MG63 (cell line): ENCODE data around the gene CHD2. TPM values are rescaled to one million over a fixed set of nuclear protein-coding genes. Genes with fewer than 3 reads are reported as not detected.
"Not testable (repeated sequence)": the region's sequence is repeated elsewhere in the genome, so short reads cannot be mapped to it uniquely, and the experiment has no call there.

Experiments
- DNase-seq: peaks from one replicate; pipeline ENCODE4 v3.0.0-alpha.2; 2020
- H3K27me3 ChIP-seq: fragments of 250-450 bp; sonication (Bioruptor Pico); 2 replicates; pipeline ENCODE4 v1.5.1; 2020; ENCODE audit warnings: mild to moderate bottlenecking, moderate library complexity
- H3K36me3 ChIP-seq: fragments of 250-450 bp; sonication (Bioruptor Pico); 2 replicates; pipeline ENCODE4 v1.5.1; 2020; ENCODE audit warnings: mild to moderate bottlenecking, moderate library complexity
- H3K4me3 ChIP-seq: fragments of 250-450 bp; sonication (Bioruptor Pico); 2 replicates; pipeline ENCODE4 v1.5.1; 2020; ENCODE audit warnings: mild to moderate bottlenecking, moderate library complexity
- H3K9me3 ChIP-seq: fragments of 250-450 bp; sonication (Bioruptor Pico); 2 replicates; pipeline ENCODE4 v1.5.1; 2020; ENCODE audit warnings: mild to moderate bottlenecking, moderate library complexity
- total RNA-seq: library from RNA; depleted of rRNA; stranded (reverse); fragments of >200 nt; shearing (Covaris generic); gene quantifications from 2 replicates; pipeline ENCODE4 v1.2.3, GENCODE V29; 2014; ENCODE audit warnings: low replicate concordance

Gene CHD2
- total RNA-seq, 1 experiment from 2014 or later, result 23.1 TPM

DNA sequence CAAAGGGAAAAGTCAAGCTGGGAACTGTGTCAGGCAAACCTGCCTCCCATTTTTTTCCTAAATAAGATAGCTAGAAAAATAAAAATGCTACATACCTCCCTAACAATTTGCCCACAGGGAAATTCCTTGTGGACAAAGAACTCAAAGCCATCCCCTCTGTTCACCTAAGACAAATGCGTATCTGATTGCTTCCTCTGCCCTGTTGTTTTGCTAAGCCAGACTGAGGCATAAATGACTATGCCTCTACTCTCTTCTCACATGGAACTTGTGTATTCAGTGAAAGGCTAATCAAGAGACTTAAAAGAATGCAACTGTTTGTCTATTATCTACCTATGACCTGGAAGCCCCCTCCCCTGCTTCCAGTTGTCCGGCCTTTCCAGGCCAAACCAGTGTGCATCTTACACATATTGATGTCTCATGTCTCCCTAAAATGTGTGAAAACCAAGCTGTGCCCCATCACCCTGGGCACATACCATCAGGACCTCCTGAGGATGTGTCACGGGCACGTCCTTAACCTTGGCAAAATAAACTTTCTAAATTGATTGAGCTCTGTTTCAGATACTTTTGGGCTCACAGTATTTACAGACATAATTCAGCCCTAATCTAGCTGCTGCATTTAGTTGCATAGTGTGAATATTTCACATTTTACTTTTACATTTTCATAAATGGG lies 15.8 kb downstream of the CHD2 start:
- no peak for DNase-seq
- no peak overlapping the region for H3K4me3 ChIP-seq
- peaks cover 33% of the 10 kb centered on the region for H3K36me3 ChIP-seq
- no peaks in the 10 kb centered on the region for H3K27me3 ChIP-seq
- H3K9me3 ChIP-seq, result no peaks in the 10 kb centered on the region

DNA sequence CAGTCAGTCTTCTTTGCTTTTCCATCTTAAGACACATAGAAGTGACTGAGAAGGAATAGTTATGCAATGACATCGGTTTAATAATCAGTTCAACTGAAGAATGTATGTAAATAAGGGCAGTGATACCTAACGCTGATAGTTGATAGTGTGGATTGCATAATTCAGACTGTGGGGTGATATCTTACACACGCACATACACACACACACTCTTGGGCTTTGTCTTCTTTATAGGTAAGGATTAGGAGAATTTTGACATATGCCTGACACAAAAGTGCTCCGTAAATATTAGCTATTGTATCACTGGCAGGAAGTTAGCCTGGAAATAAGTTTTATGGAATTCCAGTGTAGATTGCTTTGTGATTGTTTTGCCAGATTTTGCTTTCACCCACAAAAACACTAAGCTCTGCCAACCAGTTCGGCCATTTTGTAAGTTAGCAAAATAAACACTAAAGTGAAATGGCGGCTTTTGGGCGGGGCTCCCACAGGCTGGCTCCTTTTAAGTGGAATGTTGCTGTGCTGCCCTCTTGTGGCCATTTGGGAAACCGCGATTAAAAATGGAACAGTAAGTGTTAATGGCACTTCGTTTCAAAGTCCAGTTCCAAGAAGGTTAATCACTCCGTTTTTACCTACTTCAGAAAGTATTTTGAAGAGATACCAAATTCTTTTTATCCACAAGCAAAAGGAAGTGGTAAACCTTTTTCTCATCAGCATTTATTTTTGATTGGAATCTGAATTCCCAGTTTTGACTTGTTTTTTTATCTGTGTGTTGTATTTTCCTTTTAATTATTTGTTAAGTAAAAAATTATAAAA lies 17.7 kb downstream of the CHD2 start:
- peak; percentile 89 for DNase-seq
- Histone ChIP-seq H3K27me3 (no peaks in the 10 kb centered on the region), H3K4me3 (peak overlapping the region; percentile 5; the same call in 1 of the 2 replicates), H3K9me3 (no peaks in the 10 kb centered on the region), H3K36me3 (peaks cover 37% of the 10 kb centered on the region)

DNA sequence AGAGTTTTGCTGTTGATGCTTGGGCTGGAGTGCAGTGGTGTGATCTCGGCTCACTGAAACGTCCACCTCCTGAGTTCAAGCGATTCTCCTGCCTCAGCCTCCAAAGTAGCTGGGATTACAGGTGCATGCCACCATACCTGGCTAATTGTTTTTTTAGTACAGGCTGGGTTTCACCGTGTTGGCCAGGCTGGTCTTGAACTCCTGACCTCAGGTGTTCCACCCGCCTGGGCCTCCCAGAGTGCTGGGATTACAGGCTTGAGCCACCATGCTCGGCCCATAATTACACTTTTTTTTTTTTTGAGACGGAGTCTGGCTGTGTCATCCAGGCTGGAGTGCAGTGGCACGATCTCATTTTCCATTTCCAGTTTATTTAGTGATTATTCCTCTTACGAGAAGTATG lies 18.8 kb downstream of the CHD2 start:
- H3K27me3 ChIP-seq, result not testable (repeated sequence)
- peaks cover 46% of the 10 kb centered on the region for H3K36me3 ChIP-seq

DNA sequence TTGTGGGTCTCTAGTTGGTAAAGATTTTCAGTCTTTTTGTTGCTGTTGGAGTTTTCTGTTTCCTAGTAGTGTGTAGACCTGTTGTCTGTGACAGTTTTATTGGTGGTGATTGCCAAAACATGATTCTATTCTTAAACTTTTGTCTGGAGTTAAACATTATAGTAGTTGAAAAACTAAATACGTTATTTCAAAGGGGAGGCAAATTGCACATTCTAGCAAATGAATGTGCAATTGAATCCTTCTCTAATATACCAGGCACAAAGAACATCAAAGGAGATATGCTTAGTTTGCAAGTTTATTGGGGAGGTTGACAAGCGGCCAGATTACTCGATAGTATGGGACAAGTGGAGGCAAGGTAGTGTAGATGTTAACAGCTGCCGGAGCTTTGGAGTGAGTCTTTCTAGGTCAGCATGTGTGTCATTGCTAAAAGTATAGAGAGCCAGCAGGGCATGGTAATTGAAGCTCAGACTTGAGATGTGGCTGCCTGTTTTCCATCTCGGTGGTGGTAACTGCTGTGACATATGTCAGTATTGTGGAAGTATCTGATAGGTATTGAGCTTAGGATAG lies 20.6 kb downstream of the CHD2 start:
- no peak overlapping the region for H3K4me3 ChIP-seq
- peaks cover 64% of the 10 kb centered on the region for H3K36me3 ChIP-seq
- DNase-seq, result no peak
- no peaks in the 10 kb centered on the region for H3K9me3 ChIP-seq
- H3K27me3 ChIP-seq, result no peaks in the 10 kb centered on the region

More for the DNA sequence above, 18.8 kb downstream of the CHD2 start:
- DNase-seq, H3K4me3 ChIP-seq, H3K9me3 ChIP-seq: not testable (repeated sequence)

DNA sequence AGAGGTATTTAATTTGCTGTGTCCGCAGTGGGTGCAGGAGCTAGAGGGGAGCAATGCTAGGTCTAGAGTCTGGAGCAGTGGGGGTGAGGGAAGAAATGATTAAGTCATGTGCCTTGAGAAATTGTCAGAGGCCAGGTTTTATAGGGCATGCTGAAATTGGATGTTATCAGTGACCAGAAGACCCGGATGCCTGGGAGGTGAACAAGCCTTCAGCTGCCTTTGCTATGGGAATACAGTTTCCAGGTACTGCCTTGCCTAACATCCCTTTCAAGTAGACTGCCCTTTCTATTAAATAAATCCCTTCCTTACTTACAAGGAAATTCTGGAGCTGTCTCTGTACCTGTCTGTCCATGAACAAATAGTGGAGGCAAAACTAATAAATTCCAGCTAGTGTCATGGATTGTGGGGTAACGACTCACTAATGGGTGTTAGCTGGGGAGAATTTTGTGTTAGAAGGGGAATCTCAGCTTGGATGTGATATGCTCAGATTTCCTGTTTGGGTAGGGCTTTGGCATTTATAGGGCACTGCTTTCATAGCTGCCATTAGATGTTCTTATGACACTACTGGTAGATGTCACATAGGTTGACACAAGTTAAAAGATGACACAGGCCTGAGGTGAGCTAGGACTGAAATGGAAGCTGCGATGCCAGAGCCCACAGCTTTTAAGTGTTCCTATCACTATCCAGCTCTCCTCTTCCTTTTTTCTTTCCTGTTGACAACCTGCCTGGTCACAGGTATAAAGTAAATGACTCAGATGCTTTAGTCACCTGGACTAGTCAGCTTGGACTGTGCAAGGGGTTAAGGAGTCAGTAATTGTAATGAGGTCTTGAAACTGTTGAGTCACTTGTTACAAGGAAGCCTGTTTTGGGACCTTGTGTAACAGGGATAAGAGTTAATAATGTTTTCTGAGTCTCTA lies 21.3 kb downstream of the CHD2 start:
- no peak overlapping the region for H3K4me3 ChIP-seq
- H3K27me3 ChIP-seq, result no peaks in the 10 kb centered on the region
- no peak for DNase-seq
- no peaks in the 10 kb centered on the region for H3K9me3 ChIP-seq
- H3K36me3 ChIP-seq, result peaks cover 68% of the 10 kb centered on the region

DNA sequence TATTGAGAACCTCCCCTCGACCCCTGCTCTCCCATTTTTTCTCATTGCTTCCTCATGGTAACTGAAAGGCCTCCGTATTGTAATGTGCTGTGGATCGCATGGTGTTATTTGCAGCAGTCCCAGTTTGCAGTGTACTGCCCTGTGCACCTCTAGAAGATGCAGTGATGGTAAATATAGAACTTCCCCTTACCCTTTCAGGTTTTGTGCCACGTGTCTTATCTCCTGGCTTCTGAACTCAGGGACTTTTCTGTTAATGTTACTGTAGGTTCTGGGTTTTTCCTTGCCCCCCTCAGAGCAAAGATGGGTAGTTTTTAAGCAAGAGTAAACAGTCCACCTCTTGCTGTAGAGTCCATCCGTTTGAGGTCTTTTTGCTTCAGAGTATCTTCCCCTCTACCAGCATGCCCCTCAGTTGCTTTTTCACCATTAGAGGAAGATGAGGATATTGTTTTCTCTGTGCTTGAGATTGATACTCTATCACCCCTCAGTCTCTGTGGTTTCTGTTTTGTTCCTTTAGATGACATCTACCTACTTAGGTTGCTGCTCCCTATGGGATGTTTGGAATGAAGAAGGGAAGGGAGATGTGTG lies 22.4 kb downstream of the CHD2 start:
- no peak for DNase-seq
- H3K36me3 ChIP-seq, result peaks cover 70% of the 10 kb centered on the region
- no peaks in the 10 kb centered on the region for H3K27me3 ChIP-seq
- H3K4me3 ChIP-seq, result no peak overlapping the region
- H3K9me3 ChIP-seq, result no peaks in the 10 kb centered on the region

DNA sequence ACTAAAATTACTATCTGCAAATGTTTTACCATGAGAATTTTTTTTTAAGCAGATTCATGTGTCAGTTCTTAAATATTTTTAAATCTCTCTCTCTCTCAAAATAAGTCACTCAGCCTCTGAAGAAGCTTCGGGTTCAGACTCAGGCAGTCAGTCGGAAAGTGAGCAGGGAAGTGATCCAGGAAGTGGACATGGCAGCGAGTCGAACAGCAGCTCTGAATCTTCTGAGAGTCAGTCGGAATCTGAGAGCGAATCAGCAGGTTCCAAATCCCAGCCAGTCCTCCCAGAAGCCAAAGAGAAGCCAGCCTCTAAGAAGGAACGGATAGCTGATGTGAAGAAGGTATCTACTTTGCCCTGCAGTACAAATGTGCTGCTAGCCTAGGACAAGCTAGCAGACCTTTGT lies 24.1 kb downstream of the CHD2 start:
- H3K36me3 ChIP-seq, result peaks cover 83% of the 10 kb centered on the region
- no peak overlapping the region for H3K4me3 ChIP-seq
- no peaks in the 10 kb centered on the region for H3K9me3 ChIP-seq
- no peaks in the 10 kb centered on the region for H3K27me3 ChIP-seq
- DNase-seq, result no peak

DNA sequence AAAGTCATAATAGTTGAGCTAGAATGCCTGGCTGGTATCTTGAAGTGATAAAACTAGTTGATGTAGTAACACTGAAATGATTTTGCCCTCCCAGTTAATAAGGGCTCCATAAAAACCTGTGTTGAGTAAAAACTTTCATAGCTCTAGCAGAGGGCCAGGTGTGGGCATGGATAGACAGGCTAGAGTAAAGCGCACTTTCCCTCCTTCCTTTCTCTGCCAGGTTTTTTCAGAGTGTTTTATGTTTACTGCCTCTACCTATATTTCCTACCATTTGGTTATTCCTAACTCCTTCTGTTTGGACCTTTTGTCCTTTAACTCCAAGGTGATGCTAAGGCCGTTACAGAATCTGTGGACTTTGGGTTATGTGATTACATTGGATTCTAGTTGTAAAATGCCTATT lies 25.3 kb downstream of the CHD2 start:
- no peaks in the 10 kb centered on the region for H3K9me3 ChIP-seq
- DNase-seq, result no peak
- H3K4me3 ChIP-seq, result no peak overlapping the region
- H3K36me3 ChIP-seq, result peaks cover 92% of the 10 kb centered on the region
- H3K27me3 ChIP-seq, result no peaks in the 10 kb centered on the region

DNA sequence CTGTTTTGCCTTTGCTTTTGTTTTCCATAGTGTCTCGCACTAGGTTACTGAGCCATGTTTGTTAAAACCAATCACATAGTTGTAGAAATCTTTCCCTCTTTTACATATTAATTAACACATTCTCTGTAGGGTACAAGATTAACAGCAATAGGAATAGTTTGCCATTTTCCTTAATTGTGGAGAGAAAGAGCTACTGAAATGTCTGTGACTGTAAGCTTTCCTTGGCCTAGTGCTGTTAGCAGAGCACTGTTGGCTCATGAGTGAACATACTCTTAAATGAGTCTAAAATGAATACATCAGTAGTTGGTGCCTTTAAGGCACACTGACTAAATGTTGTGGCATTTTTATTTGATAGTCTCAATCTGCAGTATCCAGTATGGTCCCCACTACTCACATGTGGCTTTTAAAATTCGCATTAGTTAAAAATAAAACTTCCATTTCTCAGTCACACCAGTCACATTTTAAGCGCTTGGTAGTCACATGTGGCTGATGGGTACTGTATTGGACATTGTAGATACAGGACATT lies 28.2 kb downstream of the CHD2 start:
- DNase-seq, result no peak
- Histone ChIP-seq H3K9me3 (no peaks in the 10 kb centered on the region), H3K4me3 (no peak overlapping the region), H3K27me3 (no peaks in the 10 kb centered on the region), H3K36me3 (peaks cover 83% of the 10 kb centered on the region)

DNA sequence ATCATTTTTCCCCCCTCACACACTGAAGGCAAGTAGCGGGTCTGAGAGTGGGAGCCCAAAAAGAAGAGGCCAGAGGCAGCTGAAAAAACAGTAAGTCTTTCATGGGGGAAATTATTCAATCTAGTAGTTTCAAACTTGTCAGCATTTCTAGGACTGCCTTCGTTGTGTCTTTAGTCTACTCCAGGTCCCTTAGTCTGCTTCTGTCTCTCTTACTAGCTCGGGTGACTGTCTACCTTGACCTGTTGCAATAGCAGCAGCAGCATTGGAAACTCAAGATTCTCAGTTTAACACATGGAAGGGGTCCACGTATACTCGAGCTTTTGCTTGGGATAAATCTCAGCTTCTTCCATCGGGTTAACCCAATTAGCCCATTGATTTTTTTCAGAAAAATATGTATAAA lies 28.9 kb downstream of the CHD2 start:
- Histone ChIP-seq H3K36me3 (peaks cover 85% of the 10 kb centered on the region), H3K9me3 (no peaks in the 10 kb centered on the region), H3K4me3 (no peak overlapping the region), H3K27me3 (no peaks in the 10 kb centered on the region)
- DNase-seq, result no peak

DNA sequence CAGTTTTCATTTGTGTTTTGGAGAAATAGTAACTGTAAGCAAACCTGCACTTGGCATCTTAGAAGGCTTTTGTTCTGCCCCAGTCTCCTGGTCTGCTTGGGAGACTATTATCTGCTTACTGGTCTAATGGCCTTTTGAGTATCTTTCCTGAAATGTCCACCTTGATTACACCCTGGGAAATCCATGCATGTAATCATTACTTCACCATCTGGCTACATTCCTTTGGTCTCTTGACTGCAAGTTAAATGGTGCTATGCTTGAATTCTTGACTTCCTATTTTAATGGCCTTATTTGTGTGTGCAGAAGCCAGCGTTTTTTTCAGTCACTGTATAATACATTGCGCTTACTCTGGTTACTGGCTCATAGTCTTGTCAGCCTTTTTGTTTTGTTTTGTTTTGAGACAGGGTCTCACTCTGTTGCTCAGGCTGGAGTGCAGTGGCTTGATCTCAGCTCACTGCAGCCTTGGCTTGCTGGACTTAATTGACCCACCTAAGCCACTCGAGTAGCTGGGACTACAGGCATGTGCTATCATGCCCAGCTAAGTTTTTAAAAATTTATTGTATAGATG lies 30.0 kb downstream of the CHD2 start:
- Histone ChIP-seq H3K27me3 (no peaks in the 10 kb centered on the region), H3K9me3 (no peaks in the 10 kb centered on the region), H3K4me3 (no peak overlapping the region), H3K36me3 (peaks cover 83% of the 10 kb centered on the region)
- no peak for DNase-seq

DNA sequence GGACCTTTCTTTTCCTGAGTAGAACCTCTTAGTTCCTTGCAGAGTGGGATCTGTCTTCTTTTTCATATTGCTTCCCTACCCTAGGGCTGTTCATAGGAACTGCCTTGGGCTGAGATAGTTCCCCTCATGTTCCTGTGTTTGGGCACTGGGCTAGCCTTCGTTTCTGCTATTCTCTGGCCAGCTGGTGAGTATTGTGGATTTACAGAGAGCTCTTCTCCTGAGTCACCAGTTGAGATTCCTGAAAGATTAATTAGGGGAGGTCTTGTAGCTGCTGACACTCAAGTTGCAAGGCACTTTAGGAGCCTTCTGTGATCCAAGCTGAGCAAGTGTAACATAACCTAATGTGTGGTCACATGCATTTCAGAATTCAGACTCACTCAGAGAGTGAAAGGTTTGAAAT lies 30.7 kb downstream of the CHD2 start:
- no peak overlapping the region for H3K4me3 ChIP-seq
- no peaks in the 10 kb centered on the region for H3K27me3 ChIP-seq
- H3K36me3 ChIP-seq, result peaks cover 83% of the 10 kb centered on the region
- DNase-seq, result peak; percentile 61
- H3K9me3 ChIP-seq, result no peaks in the 10 kb centered on the region

DNA sequence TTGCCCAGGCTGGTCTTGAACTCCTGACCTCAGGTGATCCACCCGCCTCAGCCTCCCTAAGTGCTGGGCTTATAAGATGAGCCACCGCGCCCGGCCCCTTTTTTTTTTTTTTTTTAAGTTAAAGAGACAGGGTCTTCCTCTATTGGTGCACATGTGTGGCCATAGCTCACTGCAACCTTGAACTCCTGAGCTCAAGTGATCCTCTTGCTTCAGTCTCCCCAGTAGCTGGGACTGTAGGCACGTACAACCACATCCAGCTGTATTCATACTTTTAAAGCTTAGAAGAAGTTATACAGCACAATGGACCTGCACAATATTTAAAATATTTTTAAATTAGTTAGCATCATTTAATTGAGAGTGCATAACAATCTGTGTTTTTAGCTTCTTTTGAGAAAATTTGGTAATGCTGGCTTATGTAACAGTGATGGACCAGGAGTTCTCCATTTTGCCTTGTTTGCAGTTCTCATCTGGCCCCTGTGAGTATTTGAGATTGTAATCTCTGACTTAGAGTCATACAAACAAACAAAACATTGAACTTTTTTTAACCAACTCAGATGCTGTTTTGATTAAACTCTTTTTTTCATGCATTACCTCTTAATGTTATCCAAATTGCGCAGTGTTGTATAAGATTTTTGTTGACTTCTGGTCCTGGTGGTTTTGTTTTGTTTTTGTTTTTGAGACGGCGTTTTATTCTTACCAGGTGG lies 33.0 kb downstream of the CHD2 start:
- DNase-seq, result no peak
- H3K9me3 ChIP-seq, result no peaks in the 10 kb centered on the region
- H3K36me3 ChIP-seq, result peaks cover 85% of the 10 kb centered on the region
- no peaks in the 10 kb centered on the region for H3K27me3 ChIP-seq
- H3K4me3 ChIP-seq, result no peak overlapping the region

DNA sequence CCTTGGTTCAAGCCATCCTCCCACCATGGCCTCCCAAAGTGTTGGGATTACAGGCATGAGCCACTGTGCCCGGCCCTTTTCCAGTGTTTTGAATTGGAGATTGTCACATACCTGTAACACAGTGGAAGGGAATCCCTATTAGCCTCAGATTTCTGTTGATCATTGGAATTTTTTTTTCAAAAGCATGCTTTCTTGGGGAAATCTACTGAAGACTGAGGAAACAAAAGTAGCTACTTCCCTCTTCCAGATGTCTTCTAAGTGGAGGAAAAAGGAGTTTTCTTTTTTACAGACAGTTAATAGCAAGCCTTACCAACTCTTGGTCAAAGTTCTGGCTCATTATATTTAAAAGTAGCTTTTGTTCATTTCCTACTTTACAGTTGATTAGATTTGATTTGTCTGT lies 33.7 kb downstream of the CHD2 start:
- Histone ChIP-seq H3K9me3 (no peaks in the 10 kb centered on the region), H3K4me3 (no peak overlapping the region), H3K36me3 (peaks cover 85% of the 10 kb centered on the region), H3K27me3 (no peaks in the 10 kb centered on the region)
- DNase-seq, result no peak

DNA sequence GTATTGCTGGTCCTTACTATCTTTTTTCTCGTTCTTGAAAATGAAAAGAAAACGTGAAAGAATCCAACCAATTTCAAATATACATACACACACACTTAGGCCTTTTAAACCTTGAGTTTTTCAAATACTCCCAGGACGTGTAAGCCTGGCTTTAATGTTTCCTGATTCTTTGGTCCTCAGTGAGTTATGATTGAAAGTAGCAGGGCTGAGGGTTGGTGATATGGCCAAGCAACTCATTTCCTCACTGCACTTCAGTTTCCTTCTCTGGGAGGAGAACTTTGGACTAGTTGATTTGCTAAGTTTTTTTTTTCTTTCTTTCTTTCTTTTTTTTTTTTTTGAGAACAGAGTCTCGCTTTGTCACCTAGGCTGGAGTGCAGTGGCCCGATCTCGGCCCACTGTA lies 34.6 kb downstream of the CHD2 start:
- H3K27me3 ChIP-seq, result no peaks in the 10 kb centered on the region
- H3K9me3 ChIP-seq, result no peaks in the 10 kb centered on the region
- no peak for DNase-seq
- H3K36me3 ChIP-seq, result peaks cover 85% of the 10 kb centered on the region
- H3K4me3 ChIP-seq, result no peak overlapping the region
